CD4-positive, alpha-beta T cell (primary cell): Measurements from ENCODE around the gene PADI1. TPM values are rescaled to one million over a fixed set of nuclear protein-coding genes. Genes with fewer than 3 reads are reported as not detected.

Experiments used
- ATAC-seq: fragments of 200-7000 bp; cut with Tn5 transposase; one replicate; pipeline ENCODE4 v1.10.0; 2022; ENCODE audit warnings: mild to moderate bottlenecking; ENCODE audit not compliant: poor library complexity
- CTCF ChIA-PET: fragments of 350-600 bp; sonication (Branson Sonifier 250); formaldehyde crosslinking; loops from one replicate; lab custom pipeline; 2021; ENCODE audit warnings: antibody characterized with exemption, inconsistent platforms; lab: Charles Lee
- POLR2A ChIA-PET: fragments of 350-600 bp; sonication (Branson Sonifier 250); formaldehyde crosslinking; loops from one replicate; lab custom pipeline; 2021; ENCODE audit warnings: antibody characterized with exemption, inconsistent platforms; lab: Charles Lee
- DNase-seq, 14 experiments: peaks; one replicate each; pipeline ENCODE4 v3.0.0-alpha.2; 2013 to 2020; ENCODE audit warnings: mixed read lengths in 2 of 14
- H3K27ac ChIP-seq, 2 donors: one replicate each; pipeline versions ENCODE4 v1.5.1 to v1.7.0; 2013; ENCODE audit warnings: low read length in 2 of 2, low read depth in 1 of 2, mild to moderate bottlenecking in 1 of 2
- H3K27me3 ChIP-seq, 2 experiments: 1 replicate in 1 of 2; 2 replicates in 1 of 2; pipeline versions ENCODE4 v1.6.1 to v1.7.0; 2013; ENCODE audit warnings: low read length in 2 of 2, control low read depth in 1 of 2, mild to moderate bottlenecking in 1 of 2, moderate library complexity in 1 of 2; ENCODE audit not compliant: insufficient read depth in 2 of 2, control insufficient read depth in 1 of 2
- H3K36me3 ChIP-seq: one replicate; pipeline ENCODE4 v1.6.1; 2013; ENCODE audit warnings: low read length, control low read depth; ENCODE audit not compliant: insufficient read depth
- H3K4me1 ChIP-seq: one replicate; pipeline ENCODE4 v1.6.1; 2013; ENCODE audit warnings: low read length, control low read depth; ENCODE audit not compliant: insufficient read depth
- H3K4me3 ChIP-seq: one replicate; pipeline ENCODE4 v1.5.1; 2013; ENCODE audit warnings: mild to moderate bottlenecking, low read length, moderate library complexity
- H3K9me3 ChIP-seq, 2 experiments: 1 replicate in 1 of 2; 2 replicates in 1 of 2; pipeline versions ENCODE4 v1.6.1 to v1.7.0; 2013; ENCODE audit warnings: low read length in 2 of 2, mild to moderate bottlenecking in 2 of 2, control low read depth in 1 of 2, moderate library complexity in 1 of 2; ENCODE audit not compliant: control insufficient read depth in 1 of 2, insufficient read depth in 1 of 2
- H3K27ac Mint-ChIP-seq: one replicate; pipeline ENCODE4 v1.8.0; 2020; ENCODE audit warnings: mixed read lengths
- H3K27me3 Mint-ChIP-seq: one replicate; pipeline ENCODE4 v1.8.0; 2021; ENCODE audit warnings: mixed read lengths
- H3K36me3 Mint-ChIP-seq: one replicate; pipeline ENCODE4 v1.8.0; 2021; ENCODE audit warnings: low read depth, mixed read lengths
- H3K4me1 Mint-ChIP-seq: one replicate; pipeline ENCODE4 v1.8.0; 2021; ENCODE audit warnings: low read depth, mixed read lengths
- H3K4me3 Mint-ChIP-seq: one replicate; pipeline ENCODE4 v1.8.0; 2020; ENCODE audit warnings: mild to moderate bottlenecking, mixed read lengths
- H3K9me3 Mint-ChIP-seq: one replicate; pipeline ENCODE4 v1.8.0; 2020; ENCODE audit warnings: mixed read lengths
- CTCF ChIP-seq: fragments of 200-600 bp; IDR thresholded peaks from one replicate; pipeline ENCODE4 v1.8.0; 2022; ENCODE audit warnings: antibody characterized with exemption, mild to moderate bottlenecking
- intact Hi-C, 2 experiments: fragments of 100-400 bp; cut with DNase I in 1 of 2; cut with micrococcal nuclease in 1 of 2; formaldehyde crosslinking; loops; one replicate each; pipeline versions ENCODE4 v1.15.1 to v1.9.0; 2023 to 2025; cut with DNase I, micrococcal nuclease
- total RNA-seq, 174 experiments: library from RNA in 2 of 174; stranded (reverse) in 2 of 174; gene quantifications; one replicate each; pipeline ENCODE4 v1.2.3 and lab custom pipeline; 2021 to 2026

The PADI1 gene
- total RNA-seq, 2 experiments from 2014 or later: not detected

- POLR2A ChIA-PET: no interaction called here
- Mint-ChIP-seq H3K4me1 (no peaks in the 10 kb centered on the region), H3K36me3 (no peaks in the 10 kb centered on the region), H3K27ac (no peak overlapping the region), H3K4me3 (no peak overlapping the region), H3K9me3 (no peaks in the 10 kb centered on the region), H3K27me3 (peaks cover 25% of the 10 kb centered on the region)
- no peak for ATAC-seq
- H3K4me3 ChIP-seq: no peak overlapping the region
- no peaks in the 10 kb centered on the region for H3K36me3 ChIP-seq
- CTCF ChIA-PET: no interaction called here
- DNase-seq: no peak
- intact Hi-C loops: no loop called here
- H3K27ac ChIP-seq: no peak overlapping the region
- H3K9me3 ChIP-seq: no peaks in the 10 kb centered on the region
- TF ChIP-seq CTCF: no peak
- H3K27me3 ChIP-seq: no peaks in the 10 kb centered on the region
- no peaks in the 10 kb centered on the region for H3K4me1 ChIP-seq
Measured at GRCh38 chr1:17251246-17251645, 46.3 kb downstream of the PADI1 start.

GRCh38 chr1:17251701-17252376 is 46.9 kb downstream of the PADI1 start:
- no peaks in the 10 kb centered on the region for H3K36me3 Mint-ChIP-seq

DNA sequence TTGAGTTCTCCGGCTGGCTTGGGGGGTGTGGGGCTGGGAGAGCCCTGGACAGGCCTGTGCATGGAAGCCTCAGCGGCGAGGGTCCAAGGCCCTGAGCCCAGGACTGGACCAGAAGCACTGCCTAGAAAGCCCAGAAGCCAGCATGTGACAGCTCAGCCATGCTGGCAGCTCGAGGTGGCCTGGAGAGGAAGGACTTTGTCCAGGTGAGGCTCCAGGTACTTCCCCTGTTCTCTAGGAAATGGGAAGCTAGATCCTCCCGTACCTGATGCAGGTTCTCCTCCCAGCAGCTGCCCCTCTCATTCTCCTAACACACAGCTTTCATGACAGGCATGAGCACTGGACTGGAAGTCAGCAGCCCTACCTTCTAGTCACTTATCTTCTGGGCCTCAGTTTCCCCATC is 50.4 kb downstream of the PADI1 start:
- H3K4me1 Mint-ChIP-seq: no peaks in the 10 kb centered on the region
- no peaks in the 10 kb centered on the region for H3K9me3 Mint-ChIP-seq
- no peak for TF ChIP-seq CTCF
- H3K27me3 ChIP-seq: no peaks in the 10 kb centered on the region
- H3K4me1 ChIP-seq: no peaks in the 10 kb centered on the region
- no peak overlapping the region for H3K4me3 Mint-ChIP-seq
- H3K36me3 ChIP-seq: no peaks in the 10 kb centered on the region
- H3K4me3 ChIP-seq: no peak overlapping the region
- peaks cover 0 to 1% of the 10 kb centered on the region in 2 experiments for H3K9me3 ChIP-seq
- no peaks in the 10 kb centered on the region for H3K36me3 Mint-ChIP-seq
- ChIA-PET CTCF (no interaction called here), POLR2A (no interaction called here)
- H3K27ac ChIP-seq: no peak overlapping the region
- peaks cover 28% of the 10 kb centered on the region for H3K27me3 Mint-ChIP-seq
- H3K27ac Mint-ChIP-seq: no peak overlapping the region
- intact Hi-C loops: no loop called here
- ATAC-seq (no peak), DNase-seq (no peak)

More at GRCh38 chr1:17251701-17252376, 46.9 kb downstream of the PADI1 start:
- intact Hi-C loops: no loop called here
- H3K27me3 Mint-ChIP-seq: peaks cover 26% of the 10 kb centered on the region
- H3K4me3 ChIP-seq: no peak overlapping the region
- H3K36me3 ChIP-seq: no peaks in the 10 kb centered on the region
- no peak overlapping the region for H3K4me3 Mint-ChIP-seq
- H3K9me3 ChIP-seq: no peaks in the 10 kb centered on the region
- POLR2A ChIA-PET: no interaction called here
- no peak for TF ChIP-seq CTCF
- H3K4me1 Mint-ChIP-seq: no peaks in the 10 kb centered on the region
- CTCF ChIA-PET: no interaction called here
- DNase-seq: peak in 1 of 14 experiments; percentile 13
- no peak overlapping the region for H3K27ac ChIP-seq
- H3K4me1 ChIP-seq: no peaks in the 10 kb centered on the region
- no peak overlapping the region for H3K27ac Mint-ChIP-seq
- H3K27me3 ChIP-seq: no peaks in the 10 kb centered on the region
- ATAC-seq: no peak
- no peaks in the 10 kb centered on the region for H3K9me3 Mint-ChIP-seq
